Astrocyte (in vitro differentiated cells and primary cell): ENCODE measurements around the gene ATP4B. TPM values are rescaled to one million over a fixed set of nuclear protein-coding genes. Genes with fewer than 3 reads are reported as not detected.
"Not testable (repeated sequence)": the region's sequence is repeated elsewhere in the genome, so short reads cannot be mapped to it uniquely, and the experiment has no call there.

ENCODE experiments used
- DNase-seq: peaks from one replicate; pipeline ENCODE4 v3.0.0-alpha.2; 2010; ENCODE audit warnings: low read depth
- FAIRE-seq: peaks from 2 replicates; lab custom pipeline; 2011; peaks lifted over from hg19 to GRCh38; lab: Jason Lieb, UNC
- H2AFZ ChIP-seq: 2 replicates; pipeline ENCODE4 v1.6.0; 2012; ENCODE audit warnings: low read depth, low read length, inconsistent platforms
- H3K27ac ChIP-seq: 2 replicates; pipeline ENCODE4 v1.5.1; 2011; ENCODE audit warnings: low read depth, low read length, inconsistent platforms
- H3K27me3 ChIP-seq: 2 replicates; pipeline ENCODE4 v1.6.0; 2011; ENCODE audit warnings: low read length, inconsistent platforms; ENCODE audit not compliant: insufficient read depth
- H3K36me3 ChIP-seq: 2 replicates; pipeline ENCODE4 v1.5.1; 2011; ENCODE audit warnings: low read length, inconsistent platforms; ENCODE audit not compliant: insufficient read depth
- H3K4me1 ChIP-seq: 2 replicates; pipeline ENCODE4 v1.5.1; 2011; ENCODE audit warnings: low read length, inconsistent platforms; ENCODE audit not compliant: insufficient read depth
- H3K4me2 ChIP-seq: 2 replicates; pipeline ENCODE4 v1.6.0; 2012; ENCODE audit warnings: low read length, inconsistent platforms
- H3K4me3 ChIP-seq: 2 replicates; pipeline ENCODE4 v1.5.1; 2011; ENCODE audit warnings: low read depth, mild to moderate bottlenecking, low read length, inconsistent platforms; ENCODE audit not compliant: insufficient read depth
- H3K79me2 ChIP-seq: 2 replicates; pipeline ENCODE4 v1.6.0; 2012; ENCODE audit warnings: mild to moderate bottlenecking, low read length, inconsistent platforms; ENCODE audit not compliant: insufficient read depth
- H3K9ac ChIP-seq: 2 replicates; pipeline ENCODE4 v1.6.0; 2012; ENCODE audit warnings: mild to moderate bottlenecking, low read length, inconsistent platforms
- H3K9me3 ChIP-seq: 2 replicates; pipeline ENCODE4 v1.5.1; 2012; ENCODE audit warnings: low read depth, mild to moderate bottlenecking, low read length, inconsistent platforms; ENCODE audit not compliant: insufficient read depth
- H4K20me1 ChIP-seq: 2 replicates; pipeline ENCODE4 v1.6.0; 2012; ENCODE audit warnings: low read length, inconsistent platforms; ENCODE audit not compliant: insufficient read depth
- H3K27ac Mint-ChIP-seq: one replicate; pipeline ENCODE4 v1.8.0; 2021; ENCODE audit warnings: mild to moderate bottlenecking, mixed read lengths; ENCODE audit not compliant: unreplicated experiment
- H3K27me3 Mint-ChIP-seq: one replicate; pipeline ENCODE4 v1.8.0; 2021; ENCODE audit warnings: low read depth, mixed read lengths; ENCODE audit not compliant: unreplicated experiment
- H3K36me3 Mint-ChIP-seq: one replicate; pipeline ENCODE4 v1.8.0; 2021; ENCODE audit warnings: low read depth, mixed read lengths; ENCODE audit not compliant: unreplicated experiment
- H3K4me1 Mint-ChIP-seq: one replicate; pipeline ENCODE4 v1.8.0; 2021; ENCODE audit warnings: low read depth, mixed read lengths; ENCODE audit not compliant: unreplicated experiment
- H3K4me3 Mint-ChIP-seq: one replicate; pipeline ENCODE4 v1.8.0; 2021; ENCODE audit warnings: mild to moderate bottlenecking, moderate library complexity, mixed read lengths; ENCODE audit not compliant: unreplicated experiment
- H3K9me3 Mint-ChIP-seq: one replicate; pipeline ENCODE4 v1.8.0; 2021; ENCODE audit warnings: mild to moderate bottlenecking, mixed read lengths; ENCODE audit not compliant: unreplicated experiment
- CTCF ChIP-seq: IDR thresholded peaks from 2 replicates; pipeline ENCODE4 v1.5.1; 2011; ENCODE audit warnings: low read depth, mild to moderate bottlenecking, inconsistent platforms, low read length, moderate library complexity; ENCODE audit not compliant: insufficient read depth
- EZH2 ChIP-seq: IDR thresholded peaks from 2 replicates; pipeline ENCODE4 v1.6.1; 2012; ENCODE audit warnings: mild to moderate bottlenecking, low read length, inconsistent platforms; ENCODE audit not compliant: insufficient read depth
- total RNA-seq: library from RNA; stranded (reverse); gene quantifications from 2 replicates; pipeline ENCODE4 v1.2.1, GENCODE V29; 2021

ATP4B gene
- total RNA-seq, 1 donor from 2014 or later = not detected

- peak; percentile 13 for DNase-seq
- not testable (repeated sequence) for H3K36me3 ChIP-seq, H3K4me3 ChIP-seq
Observed at GRCh38 chr13:113621498-113621897, 36.5 kb downstream of the ATP4B start.

GRCh38 chr13:113621046-113621445 lies 37.0 kb downstream of the ATP4B start:
- Histone ChIP-seq H3K4me1 (peaks cover 12% of the 10 kb centered on the region), H4K20me1 (peaks cover 72% of the 10 kb centered on the region), H2AFZ (no peak overlapping the region), H3K4me2 (no peak overlapping the region), H3K9ac (no peak overlapping the region), H3K79me2 (peaks cover 42% of the 10 kb centered on the region), H3K27ac (no peak overlapping the region), H3K4me3 (no peak overlapping the region), H3K36me3 (peaks cover 2% of the 10 kb centered on the region), H3K9me3 (no peaks in the 10 kb centered on the region), H3K27me3 (no peaks in the 10 kb centered on the region)
- peaks cover 12% of the 10 kb centered on the region for H3K36me3 Mint-ChIP-seq
- no peaks in the 10 kb centered on the region for H3K9me3 Mint-ChIP-seq
- no peak for DNase-seq
- H3K4me3 Mint-ChIP-seq = no peak overlapping the region
- FAIRE-seq = no peak
- TF ChIP-seq CTCF (no peak), EZH2 (no peak)
- H3K4me1 Mint-ChIP-seq = peaks cover 10% of the 10 kb centered on the region
- no peaks in the 10 kb centered on the region for H3K27me3 Mint-ChIP-seq
- H3K27ac Mint-ChIP-seq = no peak overlapping the region

More at GRCh38 chr13:113621498-113621897, 36.5 kb downstream of the ATP4B start:
- H3K9me3 ChIP-seq, H3K27ac ChIP-seq, H3K27me3 Mint-ChIP-seq, H2AFZ ChIP-seq, H3K4me2 ChIP-seq, FAIRE-seq, H3K27ac Mint-ChIP-seq, H3K27me3 ChIP-seq, H3K4me3 Mint-ChIP-seq, H3K9me3 Mint-ChIP-seq, H3K9ac ChIP-seq: not testable (repeated sequence)
- Mint-ChIP-seq H3K4me1 (peaks cover 12% of the 10 kb centered on the region), H3K36me3 (peaks cover 13% of the 10 kb centered on the region)
- peak; percentile 26 for TF ChIP-seq CTCF
- H3K79me2 ChIP-seq = peaks cover 38% of the 10 kb centered on the region
- peaks cover 16% of the 10 kb centered on the region for H3K4me1 ChIP-seq
- H4K20me1 ChIP-seq = peaks cover 72% of the 10 kb centered on the region

GRCh38 chr13:113620036-113620796 lies 37.8 kb downstream of the ATP4B start:
- Mint-ChIP-seq H3K36me3 (peaks cover 10% of the 10 kb centered on the region), H3K4me1 (peaks cover 10% of the 10 kb centered on the region), H3K4me3 (no peak overlapping the region), H3K27me3 (no peaks in the 10 kb centered on the region), H3K27ac (no peak overlapping the region), H3K9me3 (no peaks in the 10 kb centered on the region)
- Histone ChIP-seq H3K4me2 (no peak overlapping the region), H3K27me3 (no peaks in the 10 kb centered on the region), H2AFZ (no peak overlapping the region), H3K9ac (no peak overlapping the region), H3K4me1 (peaks cover 10% of the 10 kb centered on the region), H3K9me3 (no peaks in the 10 kb centered on the region), H3K27ac (no peak overlapping the region), H3K79me2 (peaks cover 48% of the 10 kb centered on the region), H4K20me1 (peaks cover 68% of the 10 kb centered on the region), H3K36me3 (no peaks in the 10 kb centered on the region), H3K4me3 (no peak overlapping the region)
- DNase-seq (no peak), FAIRE-seq (no peak)
- TF ChIP-seq CTCF (no peak), EZH2 (no peak)
